ENCODE results near the gene SOBP.

The SOBP gene

DNA sequence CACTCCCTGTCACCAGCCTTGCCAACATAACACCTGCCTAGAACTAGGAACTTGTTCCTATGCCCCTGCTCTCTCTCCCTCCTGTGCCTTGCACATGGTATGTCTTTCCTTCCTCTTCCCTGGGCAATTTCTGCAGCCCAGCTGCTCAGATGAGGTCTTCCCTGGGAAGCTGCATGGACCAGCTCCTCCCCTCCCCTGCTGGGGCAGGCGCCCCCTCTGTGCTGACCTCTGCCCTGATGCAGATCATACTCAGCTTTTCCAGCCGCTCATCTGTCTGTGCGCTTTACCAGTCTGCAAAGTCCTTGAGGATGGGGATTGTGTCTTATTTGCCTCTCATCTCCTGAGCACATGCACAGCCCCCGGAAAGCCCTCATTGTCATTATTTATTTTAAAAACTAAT is 172.4 kb downstream of the SOBP start:
- peak in 1 of 3 experiments; percentile 22 for DNase-seq

GRCh38 chr6:107663308-107663707 is 173.4 kb downstream of the SOBP start:
- no peak for DNase-seq

DNA sequence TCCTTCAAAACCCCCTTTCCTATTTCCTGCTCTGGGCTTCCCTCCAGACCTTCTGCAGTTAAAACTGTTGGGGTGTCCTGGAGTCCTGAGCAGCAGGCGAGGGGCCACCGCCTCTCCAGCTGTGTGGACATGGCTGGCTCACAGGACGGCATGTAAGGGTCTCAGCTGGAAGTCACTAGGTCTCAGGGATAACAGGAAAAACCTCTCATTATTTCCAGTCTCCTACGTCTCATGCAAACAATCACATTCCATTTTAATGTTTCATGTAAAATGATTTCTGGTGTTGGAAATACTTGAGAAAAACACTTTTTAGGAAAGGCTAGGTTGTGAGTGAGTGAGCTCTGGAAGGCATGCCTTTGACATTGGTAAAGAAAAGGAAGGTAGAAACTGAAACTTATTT is 175.5 kb downstream of the SOBP start:
- DNase-seq = peak in 2 of 3 experiments; percentile 4 to 15

DNA sequence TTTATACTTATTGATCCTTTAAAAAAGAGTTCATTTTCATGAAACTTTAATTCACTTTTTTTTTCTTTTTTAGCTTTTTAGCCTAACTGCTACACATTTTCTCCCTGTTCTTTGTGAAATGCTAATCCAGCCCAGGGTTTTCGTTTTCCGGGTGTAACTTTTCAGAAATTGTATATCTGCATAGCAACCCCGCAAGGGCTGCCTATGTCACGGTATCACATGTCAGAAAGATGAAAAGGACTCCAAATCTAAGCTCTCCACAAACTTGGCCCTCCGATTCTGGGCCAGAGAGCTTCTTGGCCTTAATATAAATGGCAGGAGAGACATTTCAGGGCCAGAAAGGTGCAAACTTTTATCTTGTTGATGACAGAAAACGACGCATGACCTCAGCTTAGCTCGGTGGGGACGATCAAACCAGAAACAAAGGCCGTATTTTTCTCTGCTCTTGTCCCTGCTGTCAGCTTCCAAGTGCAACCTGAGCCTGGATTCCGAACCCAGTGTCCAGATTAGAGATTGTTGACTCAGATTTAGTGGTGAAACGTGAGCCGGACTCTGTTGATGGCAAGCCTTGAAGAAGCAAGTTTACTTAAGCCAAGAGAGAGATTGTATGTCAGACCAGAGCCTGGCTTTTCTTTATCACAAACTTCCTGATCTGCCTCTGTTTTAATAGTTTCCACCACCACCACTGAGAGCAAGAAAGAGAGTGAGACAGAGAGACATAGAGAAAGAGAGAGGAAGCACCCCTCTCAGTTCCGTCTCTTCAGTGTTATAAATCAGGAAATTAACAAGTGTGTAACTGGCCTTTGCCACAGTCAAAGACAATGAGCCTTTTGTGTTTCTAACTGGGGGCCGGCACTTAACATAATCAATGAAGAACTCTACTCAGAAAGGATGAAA is 176.4 kb downstream of the SOBP start:
- DNase-seq = peak; percentile 22 to 81 (median 46)

DNA sequence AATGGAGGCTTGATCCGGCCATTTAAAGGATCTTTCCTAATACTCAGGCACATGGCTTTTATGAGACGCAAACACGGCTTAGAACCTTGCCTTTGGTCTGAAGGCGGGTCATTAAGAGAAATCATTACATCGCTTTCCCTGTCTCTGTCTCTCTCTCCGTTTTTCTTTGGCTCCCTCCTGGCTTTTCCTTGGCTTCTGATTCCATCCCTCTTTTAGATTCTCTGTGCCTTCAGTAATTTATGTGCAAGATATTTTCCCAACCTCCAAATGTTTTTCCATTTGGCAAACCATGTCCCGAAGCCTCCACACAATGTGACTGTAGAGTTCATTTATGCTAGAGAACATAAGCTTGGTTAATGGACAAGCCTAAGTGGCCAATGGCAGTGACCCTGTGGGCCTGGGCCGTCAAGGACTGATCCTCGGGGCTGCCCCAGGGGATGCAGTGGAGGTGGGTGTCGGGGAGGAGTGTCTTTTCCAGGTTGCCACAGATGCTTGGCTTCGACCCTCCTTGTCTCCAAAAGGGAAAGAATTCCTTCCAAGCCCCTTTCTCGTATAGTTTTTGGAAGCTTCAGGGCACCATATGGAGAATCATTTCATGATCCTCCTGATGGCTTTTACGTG is 177.2 kb downstream of the SOBP start:
- DNase-seq = no peak

GRCh38 chr6:107667790-107668189 is 177.9 kb downstream of the SOBP start:
- DNase-seq = peak in 1 of 3 experiments; percentile 84

DNA sequence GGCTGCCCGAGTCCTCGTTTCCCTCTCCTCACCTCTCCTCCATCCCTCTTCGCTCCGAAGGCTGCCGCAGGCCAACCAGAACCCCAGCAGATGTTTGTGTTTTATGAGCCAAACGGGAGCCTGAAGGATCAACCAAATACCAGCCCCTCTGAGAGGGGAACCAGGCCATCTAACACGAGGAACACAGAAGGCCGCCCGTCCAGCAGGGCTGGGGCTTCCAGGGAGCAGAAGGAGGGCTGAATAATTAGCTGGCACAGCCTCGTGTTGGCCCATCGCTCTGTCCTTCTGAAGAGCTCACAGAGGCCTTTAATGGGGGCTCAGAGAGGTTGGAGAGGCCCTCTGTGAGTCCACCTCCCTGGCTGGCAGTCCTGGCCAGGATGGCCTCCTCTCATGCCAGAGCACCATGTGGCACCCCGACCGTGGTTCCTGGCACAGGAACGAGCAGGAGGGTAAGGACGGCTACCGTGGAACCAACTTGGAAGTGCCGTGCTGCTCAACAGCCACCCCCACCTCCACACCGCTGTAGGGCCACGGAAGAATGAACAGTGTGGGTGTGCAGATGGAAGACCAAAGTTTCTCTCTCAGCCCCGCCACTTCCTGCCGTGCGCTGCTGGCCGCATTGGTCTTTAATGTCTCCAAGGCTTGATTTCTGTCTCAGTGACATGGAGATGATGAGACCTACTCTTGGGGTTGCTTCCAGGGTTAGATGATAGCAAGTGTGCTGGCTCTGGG is 179.0 kb downstream of the SOBP start:
- DNase-seq = no peak

DNA sequence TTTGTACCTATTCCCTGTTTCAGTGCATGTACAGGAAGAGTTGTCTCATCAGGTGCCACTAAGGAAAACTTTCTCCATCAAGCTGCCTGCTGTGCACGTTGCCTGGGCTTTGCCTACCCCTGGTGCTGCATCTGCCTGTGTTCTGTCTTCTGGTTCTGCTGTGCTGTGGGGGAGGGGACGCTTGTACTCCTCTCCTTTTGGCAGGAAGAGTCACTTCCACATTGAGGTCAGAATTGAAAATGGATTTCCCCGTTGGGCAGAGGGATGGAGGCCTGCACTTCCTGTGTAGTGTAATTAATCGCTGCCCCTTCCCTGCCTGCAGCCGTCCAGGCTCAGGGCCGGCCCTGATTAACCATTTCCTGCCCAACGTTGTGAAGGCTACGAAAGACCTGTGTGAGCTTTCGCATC is 180.9 kb downstream of the SOBP start:
- DNase-seq = peak in 2 of 3 experiments; percentile 40 to 66

- peak in 1 of 3 experiments; percentile 34 for DNase-seq
These were observed 183.2 kb downstream of the SOBP start for GRCh38 chr6:107673076-107673494.

DNA sequence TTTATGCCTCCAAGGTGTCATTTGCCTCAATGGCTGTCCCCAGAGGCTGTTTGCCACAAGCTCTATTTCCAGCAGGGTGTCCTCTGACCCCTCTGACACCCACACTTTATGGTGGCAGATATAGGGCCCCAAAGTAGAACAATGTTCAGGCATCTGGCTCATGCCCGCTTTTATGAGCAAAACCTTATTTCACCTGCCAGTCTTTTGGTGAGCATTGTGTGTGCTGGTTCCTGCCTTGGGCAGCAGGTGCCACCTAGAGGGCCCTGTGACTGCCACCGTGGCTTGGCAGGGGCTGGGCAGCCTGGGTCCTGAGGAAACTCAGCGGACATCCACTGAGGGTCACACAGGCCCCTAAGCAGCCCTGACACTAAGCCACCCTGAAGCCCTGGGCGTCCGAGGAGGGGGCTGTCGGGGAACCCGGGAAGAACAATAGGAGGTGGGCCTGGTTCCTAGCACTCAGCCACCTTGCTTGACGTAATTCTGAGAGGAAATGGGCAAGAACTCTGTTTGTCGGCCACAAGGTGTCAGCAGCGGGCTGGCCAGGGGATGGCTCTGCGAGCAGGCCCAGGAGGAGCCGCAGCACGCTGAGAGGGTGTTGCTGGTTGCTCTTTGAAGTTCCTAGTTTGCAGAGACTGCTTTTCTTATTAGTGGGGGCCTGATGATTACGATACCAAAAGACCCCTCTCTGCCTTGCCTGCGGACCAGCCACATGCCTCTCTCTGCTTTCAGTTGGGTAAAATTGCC is 185.2 kb downstream of the SOBP start:
- peak; percentile 84 to 95 (median 91) for DNase-seq

- DNase-seq = no peak
These were observed 186.1 kb downstream of the SOBP start for GRCh38 chr6:107676042-107676441.

GRCh38 chr6:107677399-107677798 is 187.5 kb downstream of the SOBP start:
- DNase-seq = no peak

DNA sequence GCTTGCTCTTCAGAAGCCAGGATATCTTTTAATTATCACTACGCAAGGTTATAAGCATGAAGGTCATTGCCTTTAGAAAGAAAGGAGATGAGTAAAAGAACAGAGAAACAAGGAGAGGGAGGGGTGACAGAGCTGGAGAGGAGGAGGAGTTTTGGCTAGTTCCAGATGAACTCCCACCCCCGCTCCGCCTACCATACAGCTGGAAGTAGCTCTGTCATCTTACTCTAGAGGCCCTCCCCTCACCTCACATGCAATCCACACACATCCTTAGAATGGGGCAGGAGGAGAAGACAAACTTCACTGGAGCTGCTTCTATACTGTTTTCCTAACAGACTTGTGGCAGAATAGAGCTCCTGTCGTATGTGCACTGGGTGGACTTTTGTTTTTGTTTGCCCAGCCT is 189.5 kb downstream of the SOBP start:
- no peak for DNase-seq

- DNase-seq = no peak
These were observed 192.8 kb downstream of the SOBP start for GRCh38 chr6:107682721-107683120.

- no peak for DNase-seq
These were observed 193.3 kb downstream of the SOBP start for GRCh38 chr6:107683183-107683582.

- no peak for DNase-seq
These were observed 195.1 kb downstream of the SOBP start for GRCh38 chr6:107684996-107685395.

DNA sequence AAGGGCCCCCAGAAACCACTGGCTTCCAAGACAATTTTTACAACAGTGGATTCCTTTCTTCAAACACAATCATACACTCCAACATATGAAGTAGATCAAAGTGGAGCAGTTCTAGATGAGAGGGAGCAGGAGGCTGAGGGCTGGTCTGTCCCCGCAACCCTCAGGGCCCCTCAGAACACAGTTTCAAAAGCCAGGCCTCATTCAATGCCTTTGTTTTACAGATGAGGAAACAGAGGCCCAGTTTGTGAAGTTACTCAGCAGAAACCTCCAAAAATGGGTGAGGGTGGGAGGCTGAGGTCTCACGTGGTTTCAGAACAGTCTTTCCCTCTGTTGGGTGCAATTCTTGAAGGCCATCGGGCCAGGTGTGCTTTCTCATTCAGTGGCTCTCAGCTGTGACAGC is 199.3 kb downstream of the SOBP start:
- DNase-seq = peak in 1 of 3 experiments; percentile 58

DNA sequence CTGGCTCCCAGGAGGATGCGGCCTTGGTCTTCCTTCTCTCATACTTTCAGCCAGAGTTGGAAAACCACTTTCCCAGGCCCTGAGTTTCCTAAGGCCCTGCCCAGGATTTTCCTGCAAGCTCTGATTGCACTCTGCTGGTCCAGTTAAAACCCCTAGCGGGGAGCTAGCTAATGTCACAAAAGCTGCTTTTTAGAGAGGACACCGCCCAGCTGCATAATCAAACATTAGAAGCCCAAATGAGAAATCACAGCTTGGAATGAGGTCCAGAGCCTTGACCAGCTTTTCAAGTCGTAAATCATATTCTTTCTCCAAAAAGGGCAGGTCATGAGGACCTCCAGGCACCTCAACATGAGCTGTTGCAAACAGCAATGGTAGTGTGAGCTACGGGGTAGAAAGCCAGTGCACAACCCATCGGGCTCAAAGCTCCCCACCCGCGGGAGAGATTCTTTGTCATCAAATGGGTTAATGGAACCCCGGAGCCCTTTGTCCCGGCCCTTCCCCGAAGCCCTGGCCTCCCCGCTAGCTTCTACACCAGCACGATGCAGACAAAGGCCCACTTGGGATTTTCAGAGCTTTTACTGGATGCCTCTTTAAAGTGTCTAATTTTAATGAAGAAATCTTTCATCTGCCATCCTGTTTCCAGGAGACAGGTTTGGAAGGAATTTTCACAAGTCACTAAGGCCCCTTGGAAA is 200.2 kb downstream of the SOBP start:
- DNase-seq = peak in 1 of 3 experiments; percentile 56

GRCh38 chr6:107690643-107691061 is 200.7 kb downstream of the SOBP start:
- DNase-seq = peak in 1 of 3 experiments; percentile 56

GRCh38 chr6:107691062-107691751 is 201.3 kb downstream of the SOBP start:
- peak; percentile 22 to 87 (median 72) for DNase-seq

DNA sequence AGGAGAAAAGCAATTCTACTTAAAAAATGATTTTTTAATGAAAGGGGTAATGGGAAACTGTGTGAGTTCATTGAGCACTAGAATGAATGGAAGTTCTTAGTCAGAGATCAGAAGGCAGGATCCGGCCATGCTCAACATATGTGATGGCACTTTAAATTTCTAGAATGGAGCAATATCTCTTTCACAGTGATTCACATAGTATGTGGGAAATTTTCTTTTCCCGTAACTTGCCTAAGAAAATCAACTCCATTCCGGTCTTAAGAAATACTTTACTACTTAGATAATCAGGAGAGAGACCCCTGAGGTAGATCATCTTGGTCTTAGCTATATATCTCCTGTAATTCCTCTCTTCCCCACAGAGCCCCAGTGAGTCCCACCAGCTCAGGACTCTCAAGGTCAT is 202.4 kb downstream of the SOBP start:
- no peak for DNase-seq
